Lower lobe of right lung (tissue), 2 donors: ENCODE measurements around the gene CDH2. TPM values are rescaled to one million over a fixed set of nuclear protein-coding genes. Genes with fewer than 3 reads are reported as not detected.

Source experiments
- ATAC-seq, 2 donors: fragments of 200-7000 bp; cut with Tn5 transposase; one replicate each; pipeline ENCODE4 v1.9.1; 2020 to 2022; ENCODE audit warnings: mild to moderate bottlenecking in 2 of 2, moderate library complexity in 2 of 2
- DNase-seq: peaks from one replicate; pipeline ENCODE4 v3.0.0-alpha.2; 2020
- H3K27ac ChIP-seq: fragments of 200-600 bp; one replicate; pipeline ENCODE4 v1.8.0; 2022
- H3K27me3 ChIP-seq: fragments of 200-600 bp; one replicate; pipeline ENCODE4 v1.8.0; 2022; ENCODE audit warnings: low read depth
- H3K36me3 ChIP-seq: fragments of 200-600 bp; one replicate; pipeline ENCODE4 v1.8.0; 2022; ENCODE audit warnings: mild to moderate bottlenecking
- H3K4me1 ChIP-seq: fragments of 200-600 bp; one replicate; pipeline ENCODE4 v1.8.0; 2022
- H3K4me3 ChIP-seq: fragments of 200-600 bp; one replicate; pipeline ENCODE4 v1.8.0; 2022; ENCODE audit warnings: mild to moderate bottlenecking
- H3K9me3 ChIP-seq: fragments of 200-600 bp; one replicate; pipeline ENCODE4 v1.8.0; 2022
- intact Hi-C: fragments of 100-400 bp; cut with DNase I; formaldehyde crosslinking; loops from one replicate; pipeline ENCODE4 v1.11.0; 2022
- total RNA-seq: library from RNA; stranded (reverse); fragmentation: NEBNext Ultra II Directional; extraction: Animal tissue kit (Norgen Biotek cat#: 25700); gene quantifications from one replicate; pipeline ENCODE4 v1.2.1, GENCODE V29; 2021
- TF ChIP-seq, protein P1 (sequence below): fragments of 200-600 bp; IDR thresholded peaks from one replicate; pipeline ENCODE4 v1.8.0; 2022; ENCODE audit warnings: antibody characterized with exemption, mild to moderate bottlenecking
- donor health status: DM: no; HTN: yes; CAD: no; lungs with severe emphysema.

The CDH2 gene
- total RNA-seq, 1 donor from 2014 or later = 0.68 TPM

DNA sequence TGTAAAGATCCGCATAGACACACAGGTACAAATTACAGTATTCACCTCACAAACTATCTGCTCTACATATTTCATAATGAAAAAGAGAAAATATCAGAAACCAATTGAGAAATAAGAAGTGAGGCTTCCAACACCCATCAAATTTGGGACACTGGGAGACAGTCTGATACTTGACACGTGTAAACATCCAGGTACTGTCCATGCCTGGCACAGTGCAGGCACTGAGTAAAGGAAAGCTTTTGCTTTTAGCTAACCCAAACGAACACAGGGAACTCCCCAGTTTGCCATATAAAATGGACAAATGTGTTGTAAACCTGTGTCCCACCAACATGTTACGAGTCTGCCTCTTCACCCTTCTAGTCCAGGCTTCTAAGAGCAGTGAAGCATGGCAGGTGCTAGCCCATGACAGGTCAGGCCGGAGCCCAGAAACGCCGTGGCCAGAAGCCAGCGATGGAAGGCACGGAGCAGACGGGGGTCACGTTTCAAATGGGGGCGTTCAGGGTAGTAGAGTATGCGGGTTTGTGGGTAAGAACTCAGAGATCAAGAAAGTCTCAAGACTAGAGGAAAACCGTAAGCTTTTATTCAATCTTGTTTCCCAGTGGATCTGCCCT, 27.0 kb downstream of the CDH2 start:
- ATAC-seq (no peak), DNase-seq (no peak)
- no peak overlapping the region for H3K4me3 ChIP-seq
- intact Hi-C loops = no loop called here
- TF ChIP-seq, protein P1, sequence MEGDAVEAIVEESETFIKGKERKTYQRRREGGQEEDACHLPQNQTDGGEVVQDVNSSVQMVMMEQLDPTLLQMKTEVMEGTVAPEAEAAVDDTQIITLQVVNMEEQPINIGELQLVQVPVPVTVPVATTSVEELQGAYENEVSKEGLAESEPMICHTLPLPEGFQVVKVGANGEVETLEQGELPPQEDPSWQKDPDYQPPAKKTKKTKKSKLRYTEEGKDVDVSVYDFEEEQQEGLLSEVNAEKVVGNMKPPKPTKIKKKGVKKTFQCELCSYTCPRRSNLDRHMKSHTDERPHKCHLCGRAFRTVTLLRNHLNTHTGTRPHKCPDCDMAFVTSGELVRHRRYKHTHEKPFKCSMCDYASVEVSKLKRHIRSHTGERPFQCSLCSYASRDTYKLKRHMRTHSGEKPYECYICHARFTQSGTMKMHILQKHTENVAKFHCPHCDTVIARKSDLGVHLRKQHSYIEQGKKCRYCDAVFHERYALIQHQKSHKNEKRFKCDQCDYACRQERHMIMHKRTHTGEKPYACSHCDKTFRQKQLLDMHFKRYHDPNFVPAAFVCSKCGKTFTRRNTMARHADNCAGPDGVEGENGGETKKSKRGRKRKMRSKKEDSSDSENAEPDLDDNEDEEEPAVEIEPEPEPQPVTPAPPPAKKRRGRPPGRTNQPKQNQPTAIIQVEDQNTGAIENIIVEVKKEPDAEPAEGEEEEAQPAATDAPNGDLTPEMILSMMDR = no peak
- H3K4me1 ChIP-seq = no peaks in the 10 kb centered on the region
- H3K27ac ChIP-seq = no peak overlapping the region
- H3K9me3 ChIP-seq = no peaks in the 10 kb centered on the region
- no peaks in the 10 kb centered on the region for H3K27me3 ChIP-seq
- no peaks in the 10 kb centered on the region for H3K36me3 ChIP-seq

DNA sequence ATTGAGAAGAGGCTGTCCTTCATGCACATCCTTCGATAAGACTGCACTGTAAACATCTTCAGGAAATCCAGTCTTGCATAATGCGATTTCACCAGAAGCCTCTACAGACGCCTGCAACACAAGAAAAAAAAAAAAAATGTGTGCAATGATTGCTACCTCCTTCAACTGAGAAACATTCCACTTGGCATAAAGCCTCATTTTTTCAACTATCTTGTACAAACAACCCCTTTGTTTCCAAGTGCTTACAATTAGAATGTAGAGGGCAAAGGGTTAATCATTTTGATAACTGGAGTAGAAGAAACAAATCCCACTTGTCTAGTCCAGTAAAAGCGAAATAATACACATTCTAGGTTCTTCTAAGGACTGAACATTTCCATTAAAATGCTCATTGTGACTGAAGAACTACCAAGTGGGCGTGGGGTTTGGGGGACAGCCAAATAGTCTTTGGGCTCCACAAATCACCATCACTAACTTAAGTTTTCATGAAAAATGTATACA, 29.2 kb downstream of the CDH2 start:
- Histone ChIP-seq H3K36me3 (no peaks in the 10 kb centered on the region), H3K27me3 (no peaks in the 10 kb centered on the region), H3K27ac (no peak overlapping the region), H3K4me1 (no peaks in the 10 kb centered on the region), H3K9me3 (no peaks in the 10 kb centered on the region), H3K4me3 (no peak overlapping the region)
- intact Hi-C loops = no loop called here
- peak in 1 of 2 donors; percentile 31 for ATAC-seq
- no peak for DNase-seq
- TF ChIP-seq, protein P1 = no peak

DNA sequence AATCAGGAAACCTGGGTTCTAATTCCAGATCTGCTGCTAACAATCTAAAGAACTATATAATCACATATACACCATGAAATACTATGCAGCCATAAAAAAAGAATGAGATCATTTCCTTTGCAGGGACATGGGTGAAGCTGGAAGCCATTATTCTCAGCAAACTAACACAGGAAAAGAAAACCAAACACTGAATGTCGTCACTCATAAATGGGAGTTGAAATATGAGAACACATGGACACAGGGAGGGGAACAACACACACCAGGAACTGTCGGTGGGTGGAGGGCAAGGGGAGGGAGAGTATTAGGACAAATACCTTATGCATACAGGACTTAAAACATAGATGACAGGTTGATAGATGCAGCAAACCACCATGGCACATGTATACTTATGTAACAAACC, 33.2 kb downstream of the CDH2 start:
- Histone ChIP-seq H3K9me3 (no peaks in the 10 kb centered on the region), H3K4me1 (no peaks in the 10 kb centered on the region), H3K27me3 (no peaks in the 10 kb centered on the region), H3K4me3 (no peak overlapping the region), H3K27ac (no peak overlapping the region), H3K36me3 (no peaks in the 10 kb centered on the region)
- intact Hi-C loops = no loop called here
- DNase-seq = no peak
- ATAC-seq = no peak
- TF ChIP-seq, protein P1 = no peak

DNA sequence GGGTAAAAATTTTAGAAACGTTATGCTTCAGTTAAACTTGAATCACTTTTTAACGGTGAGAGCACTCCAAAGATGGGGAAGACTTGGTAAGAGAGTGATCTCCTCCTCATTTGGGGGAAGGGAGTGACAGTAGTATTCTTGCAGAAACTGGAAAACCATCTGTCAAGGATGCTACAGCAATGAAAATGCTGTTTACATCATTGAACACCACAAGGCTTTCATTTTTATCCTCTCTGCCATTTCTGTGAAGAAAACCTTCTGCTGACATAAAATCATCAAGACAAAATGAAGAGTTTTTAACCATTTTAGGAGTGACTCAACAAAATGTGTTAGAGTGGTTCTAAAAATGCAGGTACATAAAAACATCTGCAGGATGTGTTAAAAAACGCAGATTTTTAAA, 38.1 kb downstream of the CDH2 start:
- H3K27me3 ChIP-seq = no peaks in the 10 kb centered on the region
- no peaks in the 10 kb centered on the region for H3K36me3 ChIP-seq
- DNase-seq (no peak), ATAC-seq (no peak)
- TF ChIP-seq, protein P1 = no peak
- H3K27ac ChIP-seq = no peak overlapping the region
- intact Hi-C loops = no loop called here
- no peaks in the 10 kb centered on the region for H3K9me3 ChIP-seq
- H3K4me3 ChIP-seq = no peak overlapping the region
- H3K4me1 ChIP-seq = no peaks in the 10 kb centered on the region

- DNase-seq = no peak
- H3K27me3 ChIP-seq = no peaks in the 10 kb centered on the region
- no peaks in the 10 kb centered on the region for H3K9me3 ChIP-seq
- no peak overlapping the region for H3K4me3 ChIP-seq
- no peaks in the 10 kb centered on the region for H3K4me1 ChIP-seq
- TF ChIP-seq, protein P1 = no peak
- no peak overlapping the region for H3K27ac ChIP-seq
- intact Hi-C loops = no loop called here
- no peak for ATAC-seq
- H3K36me3 ChIP-seq = no peaks in the 10 kb centered on the region
Measured at GRCh38 chr18:28136071-28136470, 40.9 kb downstream of the CDH2 start.
